Stimulated activated CD4-positive, alpha-beta T cell treated with anti-CD3 and anti-CD28 coated beads, TNF-alpha, amount 100 ng/mL, for 1 hour (primary cell): ENCODE measurements around the gene GABRR3.
A peak's percentile ranks its signal among the peaks of the same experiment; 100 is the strongest.

Source experiments
- DNase-seq, 3 donors: peaks; one replicate each; pipeline ENCODE4 v3.0.0-alpha.2; 2020; ENCODE audit warnings: low read depth in 3 of 3, low spot score in 1 of 3

Gene GABRR3

DNA sequence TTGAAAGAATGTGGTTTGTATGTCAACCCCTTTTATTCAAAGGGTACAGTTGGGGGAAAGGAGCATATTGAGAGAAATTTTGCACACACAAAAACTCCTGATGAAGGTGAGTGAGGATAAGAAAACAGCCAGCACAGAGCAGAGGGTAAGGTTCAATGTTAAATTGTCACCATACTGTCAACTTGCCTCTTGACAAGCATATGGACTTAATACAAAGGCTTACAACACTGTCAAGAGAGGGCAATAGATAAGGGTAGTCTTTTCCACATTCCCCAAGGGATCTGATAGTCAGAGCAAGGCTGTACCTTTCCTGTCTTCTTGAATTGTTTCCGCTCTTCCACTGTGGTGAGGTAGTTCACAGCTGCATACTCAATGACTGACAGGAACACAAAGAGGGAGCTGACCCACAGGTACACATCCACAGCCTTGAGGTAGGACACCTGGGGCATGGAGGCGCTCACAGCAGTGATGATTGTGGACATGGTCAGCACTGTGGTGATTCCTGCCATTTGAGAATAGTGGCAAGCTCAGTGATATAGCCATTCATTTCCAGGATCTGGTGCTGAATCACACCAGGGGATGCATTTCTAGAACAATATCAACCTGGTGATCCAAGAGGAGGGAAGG lies 42.5 kb downstream of the GABRR3 start:
- no peak for DNase-seq

DNA sequence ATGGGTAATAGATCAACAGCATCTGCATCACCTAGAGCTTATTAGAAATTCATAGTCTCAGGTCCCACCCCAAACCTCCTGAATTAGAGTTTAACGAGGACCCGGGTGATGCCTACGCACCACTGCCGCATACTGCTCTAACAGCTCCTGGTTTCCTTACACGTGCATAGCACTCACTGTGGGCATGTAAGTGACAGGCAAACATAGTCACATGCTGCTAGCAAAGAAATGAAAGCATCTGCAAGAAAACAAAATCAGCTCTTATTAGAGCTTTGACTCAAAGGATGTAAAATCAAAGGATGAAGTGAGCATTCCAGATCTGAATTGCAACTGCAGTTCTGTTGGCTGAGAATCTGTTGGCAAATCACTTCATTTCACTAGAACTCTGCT lies 43.8 kb downstream of the GABRR3 start:
- DNase-seq = no peak

DNA sequence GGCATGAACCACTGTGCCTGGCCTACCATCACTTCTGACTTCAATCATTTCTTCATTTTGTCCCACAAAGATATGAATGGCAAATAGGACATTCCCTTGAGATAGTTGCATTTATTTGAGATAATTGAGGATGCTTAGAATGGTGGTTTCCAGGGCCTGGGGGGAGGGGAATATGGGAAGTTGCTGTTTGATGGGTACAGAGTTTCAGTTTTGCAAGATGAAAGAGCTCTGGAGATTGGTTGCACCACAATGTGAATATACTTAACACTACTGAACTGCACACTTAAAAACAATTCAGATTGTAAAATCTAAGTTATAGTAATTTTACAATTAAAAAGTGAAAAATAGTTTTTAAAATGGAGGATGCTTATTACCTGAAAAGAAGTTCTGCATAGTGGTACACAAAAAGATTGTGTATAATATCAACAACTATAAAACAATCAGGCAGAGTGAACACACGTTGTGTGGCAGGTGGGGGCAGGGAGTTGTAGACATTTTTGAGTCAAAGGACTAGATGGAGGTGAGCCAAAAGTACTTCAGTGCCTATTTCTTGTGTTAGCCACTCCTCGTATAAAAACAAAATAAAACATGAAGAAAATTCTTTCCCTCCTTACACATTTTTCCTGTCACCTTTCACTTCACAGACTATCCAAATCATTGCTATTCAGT lies 44.4 kb downstream of the GABRR3 start:
- DNase-seq = no peak

DNA sequence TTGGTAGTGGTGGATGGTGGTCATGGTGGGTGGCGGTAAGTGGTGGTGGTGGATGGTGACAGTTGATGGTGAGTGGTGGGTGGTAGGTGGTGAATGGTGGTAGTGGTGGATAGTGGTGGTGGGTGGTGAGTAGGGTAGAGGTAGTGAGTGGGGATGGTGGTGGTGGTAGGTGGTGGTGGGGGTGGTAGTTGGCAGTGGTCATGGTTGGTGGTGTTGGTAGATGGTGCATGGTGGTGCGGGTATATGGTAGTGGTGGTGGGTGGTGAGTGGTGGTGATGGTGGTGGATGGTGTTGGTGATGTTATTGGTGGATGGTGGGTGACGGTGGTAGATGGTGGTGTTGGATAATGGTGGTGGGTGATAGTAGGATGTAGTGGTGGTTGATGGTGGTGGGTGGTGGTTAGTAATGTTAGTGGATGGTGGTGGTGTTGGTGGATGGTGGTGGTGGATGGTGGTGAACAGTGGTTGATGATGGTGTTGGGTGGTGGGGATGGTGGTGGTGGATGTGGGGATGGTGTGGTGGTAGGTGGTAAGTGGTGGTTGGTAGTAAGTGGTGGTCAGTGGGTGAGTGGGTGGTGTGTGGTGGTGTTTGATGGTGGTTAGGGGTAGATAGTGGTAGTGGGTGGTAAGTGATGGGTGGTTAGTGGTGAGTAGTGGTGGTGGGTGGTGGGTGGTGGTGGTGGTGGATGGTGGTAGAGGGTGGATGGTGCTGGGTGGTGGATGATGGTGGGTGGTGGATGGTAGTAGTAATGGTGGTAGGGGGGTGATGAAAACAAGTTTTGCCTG lies 46.1 kb downstream of the GABRR3 start:
- DNase-seq = no peak

DNA sequence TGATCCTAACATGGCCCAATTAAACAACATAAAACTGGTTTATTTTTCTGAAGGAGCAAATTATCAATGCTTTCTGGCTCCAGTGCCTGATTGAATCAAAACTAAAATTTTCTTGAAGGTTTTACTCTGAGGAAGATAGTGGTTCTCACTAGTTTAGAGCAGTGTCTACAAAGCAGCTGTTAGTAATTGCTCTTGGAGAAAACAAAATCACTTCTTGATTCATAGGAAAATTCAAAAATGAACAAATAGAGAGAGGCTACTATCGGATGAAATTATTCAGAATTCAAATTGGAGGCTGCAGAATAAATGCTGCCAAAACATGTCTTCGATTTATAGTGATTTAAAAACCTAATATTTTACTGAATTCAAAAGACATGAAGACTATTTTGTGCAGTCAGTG lies 47.8 kb downstream of the GABRR3 start:
- no peak for DNase-seq

DNA sequence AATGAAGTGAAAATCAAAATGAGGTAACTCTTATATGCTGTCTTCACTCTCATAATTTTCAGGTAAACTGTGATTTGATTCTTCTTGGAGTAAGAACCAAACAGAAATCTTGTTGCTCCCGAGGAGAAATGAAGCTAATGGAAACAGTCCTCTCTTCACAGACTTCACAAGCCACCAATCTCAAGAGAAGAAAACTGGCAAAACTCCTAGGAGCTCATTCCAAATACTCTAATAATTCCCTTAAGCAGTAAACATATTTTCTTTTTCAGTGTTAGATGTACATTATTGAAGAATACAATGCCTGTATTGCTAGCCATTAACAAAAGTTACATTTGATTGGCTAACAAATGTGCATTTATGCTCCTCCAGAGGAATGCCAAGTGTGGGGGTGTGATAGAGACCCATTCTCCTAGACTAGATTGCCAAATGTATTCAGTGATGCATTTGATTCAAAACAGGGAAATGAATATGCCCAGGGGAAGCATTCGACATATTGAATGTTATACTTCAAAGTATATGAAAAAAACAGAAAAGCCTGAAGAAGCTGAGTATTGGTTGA lies 51.1 kb downstream of the GABRR3 start:
- no peak for DNase-seq

DNA sequence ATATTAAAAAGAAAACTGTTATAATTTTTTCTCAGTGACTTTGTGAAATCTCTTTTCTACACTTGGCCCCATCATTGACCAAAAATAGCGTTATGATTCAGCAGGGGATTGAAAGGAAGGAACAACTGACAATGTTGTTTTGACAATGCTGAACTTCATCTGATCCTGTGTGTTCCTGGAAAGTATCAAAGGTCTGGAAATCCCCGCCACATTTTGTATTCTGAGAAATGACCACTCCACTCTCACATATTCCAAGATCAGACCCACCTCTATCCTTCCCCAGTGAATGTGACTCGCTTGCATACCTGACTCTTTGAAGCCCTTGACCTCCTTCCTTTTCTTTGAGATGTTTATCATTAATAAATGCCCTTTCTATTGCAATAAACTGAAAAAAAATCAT lies 53.2 kb downstream of the GABRR3 start:
- no peak for DNase-seq

DNA sequence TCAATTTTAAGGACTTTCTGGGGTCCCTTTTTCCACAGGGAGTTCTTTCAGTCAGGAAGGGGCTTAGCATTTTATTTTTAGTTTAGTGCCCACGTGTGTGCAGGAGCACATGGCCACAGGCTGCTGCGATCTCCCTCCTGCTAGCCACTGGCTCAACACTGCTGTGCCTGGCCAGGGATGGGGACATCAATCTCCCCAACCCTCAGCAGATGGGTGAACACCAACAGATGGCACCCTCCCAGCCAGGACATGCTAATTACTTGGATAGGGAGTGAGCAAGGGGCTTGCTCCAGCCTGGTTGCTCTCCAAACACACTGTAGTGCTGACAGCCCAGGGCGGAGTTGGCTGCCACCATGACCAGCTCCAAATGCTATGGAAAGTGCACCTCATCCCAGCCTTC lies 55.5 kb downstream of the GABRR3 start:
- DNase-seq = no peak

DNA sequence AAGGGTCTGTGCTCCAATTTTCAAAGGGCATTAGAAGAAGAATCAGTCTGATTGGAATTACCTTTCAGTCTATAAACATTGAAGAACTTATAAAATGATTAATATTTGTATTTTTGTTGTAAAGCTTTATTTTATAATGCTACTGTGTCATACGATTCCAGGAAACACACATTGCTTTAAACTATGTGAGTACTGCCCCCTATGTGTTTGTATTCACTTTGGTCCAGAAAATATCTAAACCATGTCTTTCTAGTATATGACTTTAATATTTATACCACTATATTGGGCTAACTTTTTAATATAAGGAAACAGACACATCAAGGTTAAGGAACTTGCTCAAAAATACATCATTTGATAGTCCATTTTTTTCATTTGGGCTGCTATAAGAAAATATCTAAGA lies 59.6 kb downstream of the GABRR3 start:
- DNase-seq = no peak

DNA sequence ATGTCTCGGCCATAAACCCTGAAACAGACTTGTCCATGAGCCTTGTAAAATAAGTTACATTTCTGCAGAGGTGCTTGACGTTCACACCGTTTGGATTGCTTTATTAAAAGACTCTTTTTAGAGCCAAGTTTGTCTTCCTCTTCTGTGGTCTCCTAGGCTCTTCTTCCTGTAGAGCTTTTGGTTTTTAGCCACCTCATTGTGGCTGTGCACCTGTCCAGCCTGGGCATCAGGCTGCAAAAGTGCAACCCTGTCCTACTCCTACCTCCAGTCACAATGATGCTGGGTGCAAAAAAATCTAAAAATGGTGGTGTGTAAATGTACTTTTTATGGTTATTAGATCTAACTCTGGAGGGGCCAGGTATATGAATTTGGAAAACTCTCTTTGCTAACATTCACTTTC lies 60.1 kb downstream of the GABRR3 start:
- DNase-seq = no peak

DNA sequence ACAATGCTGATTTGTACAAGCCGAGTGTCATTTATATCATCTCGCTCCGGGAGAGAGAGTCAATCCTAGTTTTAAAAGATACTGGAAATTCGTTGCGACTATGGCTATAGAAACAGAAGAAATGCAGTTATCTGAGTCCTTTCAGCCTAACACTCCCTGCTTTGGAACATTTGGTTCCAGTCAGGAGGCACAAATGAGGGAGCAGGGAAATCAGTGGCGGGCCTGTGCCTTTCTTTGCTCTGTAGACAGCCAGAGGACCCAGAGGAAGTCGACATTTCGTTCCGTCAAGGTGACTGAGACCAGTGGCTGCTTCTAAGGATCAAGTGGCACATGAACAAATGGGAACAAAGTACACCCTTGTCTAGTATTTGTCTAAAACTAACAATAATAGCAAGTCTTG lies 62.1 kb downstream of the GABRR3 start:
- DNase-seq = no peak

DNA sequence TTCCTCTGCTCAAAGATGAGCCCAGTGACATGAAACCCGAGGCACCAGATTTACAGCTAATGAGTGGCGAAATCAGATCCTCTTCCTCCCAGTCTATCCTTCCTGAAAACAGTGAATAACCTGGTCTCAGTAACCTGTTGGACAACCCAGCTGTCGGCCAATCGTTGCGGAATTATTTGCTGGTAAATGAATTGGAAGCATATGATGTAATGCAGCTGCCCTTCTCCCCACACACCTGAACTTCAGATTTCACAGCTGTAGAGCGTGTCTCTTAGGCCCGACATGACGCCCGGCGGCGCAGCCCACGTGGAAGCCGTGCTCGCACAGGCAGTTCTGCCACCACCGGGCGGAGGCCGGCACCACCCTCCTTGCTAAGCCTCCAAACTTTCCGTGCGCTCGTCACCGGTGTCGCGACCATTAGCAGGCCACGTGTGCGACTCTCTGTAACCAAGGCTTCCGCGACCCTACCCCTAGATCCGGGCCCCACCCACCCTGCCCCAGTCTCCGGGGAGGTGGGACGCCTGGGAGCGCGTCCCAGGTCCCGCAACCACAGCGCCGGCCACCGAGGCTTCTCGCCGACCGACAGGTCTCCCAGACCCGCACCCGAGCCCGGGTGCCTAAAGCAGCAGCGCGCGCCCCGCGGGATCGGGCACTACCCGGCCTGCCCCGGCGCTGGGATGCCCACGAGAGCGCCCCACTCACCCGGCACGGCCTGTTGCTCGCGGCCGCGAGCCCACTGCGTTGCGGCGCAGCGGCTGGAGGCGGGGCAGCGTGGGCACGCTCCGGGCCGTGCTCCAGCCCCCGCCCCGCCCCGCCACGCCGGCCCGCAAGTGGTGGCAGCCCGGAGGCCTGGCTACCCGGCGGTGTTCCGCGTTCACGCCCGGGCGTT lies 63.2 kb downstream of the GABRR3 start, which contains the start of gene RIOX2:
TSS of gene RIOX2 (minus strand) at position 753 of the 889 bp plus-strand sequence. CDS start 4,838 bp downstream, outside the sequence.
- peak; percentile 35 to 61 (median 56) for DNase-seq

DNA sequence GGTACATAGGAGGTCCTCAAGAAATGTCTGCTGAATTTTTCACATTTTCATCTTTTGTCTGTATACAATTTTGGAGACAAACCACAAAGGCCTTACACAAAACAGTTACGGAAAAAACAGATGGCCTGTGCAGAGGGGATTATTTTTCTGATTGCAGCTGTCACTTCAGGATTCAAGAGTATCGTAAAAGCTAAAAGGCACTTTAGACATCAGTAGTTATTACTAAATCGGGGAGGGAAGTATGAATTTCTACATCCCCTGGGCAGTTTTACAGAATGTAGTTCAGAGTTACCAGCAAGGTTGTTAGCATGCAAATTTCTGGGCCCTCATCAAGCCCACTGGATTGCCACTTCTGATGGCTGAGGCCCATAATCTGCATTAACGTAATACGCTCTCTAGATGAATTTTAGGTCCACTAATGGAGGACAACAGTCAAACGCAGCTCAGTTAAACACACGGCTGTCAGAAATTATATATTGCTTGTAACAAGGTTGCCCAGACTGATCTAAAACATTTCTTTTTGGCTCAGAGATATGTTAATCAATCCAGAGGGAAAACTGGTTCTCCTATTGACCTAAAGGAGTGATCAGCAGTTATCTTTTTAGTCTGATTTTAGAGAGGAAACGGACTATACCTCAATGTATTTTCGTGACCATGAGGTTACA lies 64.0 kb downstream of the GABRR3 start:
- DNase-seq = no peak

DNA sequence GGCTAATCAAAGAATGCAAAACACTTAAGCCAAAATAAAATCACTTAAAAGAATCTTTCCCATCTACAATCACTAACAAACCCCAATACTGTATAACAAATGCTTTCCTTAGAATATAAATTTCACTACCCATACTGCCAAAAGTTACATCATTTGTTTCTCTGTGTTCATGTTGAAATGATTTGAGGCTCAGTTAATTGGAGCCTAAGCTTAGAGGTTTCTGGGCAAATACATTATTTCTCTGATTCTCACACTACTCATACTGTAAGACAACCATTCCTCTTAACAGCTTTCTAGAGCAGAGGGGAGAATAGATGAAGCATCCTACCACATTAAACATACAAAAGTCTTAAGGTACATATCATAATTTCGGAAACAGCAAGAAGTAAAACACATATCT lies 65.0 kb downstream of the GABRR3 start:
- no peak for DNase-seq

DNA sequence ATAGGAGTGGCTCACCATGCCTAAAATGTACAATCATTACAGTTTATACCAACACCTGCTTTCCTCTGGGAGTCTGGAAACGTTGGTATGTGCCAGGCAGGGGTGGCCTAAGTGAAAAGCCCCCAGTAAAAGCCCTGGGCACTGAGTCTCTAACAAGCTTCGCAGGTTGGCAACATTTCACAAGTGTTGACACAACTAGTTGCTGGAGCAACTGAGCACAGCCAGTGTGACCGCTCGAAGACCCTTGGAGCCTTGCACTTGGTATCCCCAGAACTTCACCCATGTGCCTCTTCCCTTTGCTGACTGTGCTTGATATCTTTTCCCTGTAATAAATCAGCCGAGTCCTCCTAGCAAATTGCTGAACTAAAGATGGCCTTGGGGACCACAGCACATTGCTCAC lies 65.6 kb downstream of the GABRR3 start:
- no peak for DNase-seq

DNA sequence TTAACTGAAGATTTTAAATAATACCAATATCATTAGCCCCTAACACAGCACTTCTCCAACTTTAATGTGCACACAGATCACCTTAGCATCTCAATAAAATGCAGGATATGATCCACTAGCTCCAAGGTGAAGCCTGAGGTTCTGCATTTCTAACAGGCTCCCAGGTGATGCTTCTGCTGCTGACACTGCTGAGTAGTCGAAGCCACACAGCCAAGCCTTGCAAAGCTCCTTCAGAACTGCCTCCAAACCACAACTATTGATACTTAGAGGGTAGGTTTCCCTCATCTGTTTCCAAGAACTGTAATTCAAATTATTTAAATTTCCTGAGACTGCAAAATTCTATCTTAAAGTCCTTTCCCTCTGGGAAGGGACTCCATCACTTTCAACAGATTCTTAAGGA lies 66.7 kb downstream of the GABRR3 start:
- no peak for DNase-seq

DNA sequence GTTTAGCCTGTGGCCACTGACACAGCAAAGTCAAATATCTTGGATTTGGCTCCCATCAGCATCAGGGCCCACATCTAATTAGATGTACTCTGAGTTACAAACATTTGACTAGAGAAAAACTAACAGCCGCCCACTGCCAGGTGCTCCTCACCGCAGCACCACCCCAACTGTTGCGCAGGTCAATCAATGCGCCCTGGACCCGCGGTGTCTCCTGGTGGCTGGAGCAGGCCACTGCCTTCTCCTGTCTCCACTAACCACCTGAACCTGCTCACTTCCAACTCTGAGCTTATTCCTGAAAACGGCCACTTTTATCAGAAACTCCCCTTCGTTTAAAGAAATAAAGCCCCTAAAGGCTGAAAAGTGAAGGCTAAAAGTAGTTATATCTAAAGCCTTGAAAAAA lies 67.1 kb downstream of the GABRR3 start:
- no peak for DNase-seq

DNA sequence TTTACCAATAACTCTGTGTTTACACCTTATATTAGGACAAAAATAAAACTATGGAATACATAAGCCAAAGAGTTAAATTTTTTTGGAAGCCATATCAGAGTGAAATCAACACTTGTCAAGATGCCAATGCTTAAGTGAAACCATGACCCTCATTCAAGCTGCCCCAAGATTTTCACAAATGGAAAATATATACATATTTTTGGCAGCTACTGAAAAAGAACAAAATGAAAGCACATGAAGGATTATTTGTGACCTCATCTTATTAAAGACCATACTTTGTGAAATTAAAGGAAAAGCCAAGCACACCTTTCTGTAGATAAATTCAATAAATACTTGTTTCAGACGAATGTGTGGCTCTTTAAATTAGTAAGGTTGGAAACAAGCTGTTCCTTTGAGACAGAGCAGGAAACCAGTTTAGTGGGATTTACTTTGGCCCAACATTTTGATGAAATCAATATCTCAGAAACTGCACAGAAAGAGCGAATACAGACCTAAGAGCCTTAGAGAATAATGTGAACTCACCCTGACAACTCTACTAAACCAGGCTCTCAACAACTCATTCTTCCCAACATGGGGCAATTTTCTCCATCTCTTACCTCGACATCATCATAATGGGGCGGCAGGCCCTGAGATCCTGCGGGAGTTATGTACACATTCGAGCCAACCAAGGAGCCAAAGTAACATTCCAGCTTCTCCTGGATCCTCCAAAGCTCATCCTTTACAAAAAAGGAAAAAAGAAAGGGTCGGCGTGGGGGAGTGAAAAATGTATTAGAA lies 73.9 kb downstream of the GABRR3 start:
- no peak for DNase-seq

DNA sequence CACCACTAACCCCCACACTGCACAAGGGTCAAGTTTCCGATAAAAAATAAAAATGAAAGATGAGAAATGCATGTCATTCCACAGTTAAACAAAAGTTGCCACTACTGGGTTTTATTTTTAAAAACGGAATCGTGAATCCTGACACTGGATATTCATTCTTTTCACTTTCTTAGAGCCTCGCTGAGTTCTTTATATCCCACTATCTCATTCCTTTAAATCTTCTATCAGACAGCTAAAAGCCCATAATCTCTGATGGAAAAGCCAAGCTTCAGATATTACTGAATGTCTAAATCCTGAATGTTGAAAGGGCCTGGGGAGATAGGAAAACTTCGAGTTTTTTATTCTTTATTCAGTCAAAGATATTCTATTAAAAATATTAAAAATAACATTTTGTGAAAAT lies 74.6 kb downstream of the GABRR3 start:
- DNase-seq = no peak

DNA sequence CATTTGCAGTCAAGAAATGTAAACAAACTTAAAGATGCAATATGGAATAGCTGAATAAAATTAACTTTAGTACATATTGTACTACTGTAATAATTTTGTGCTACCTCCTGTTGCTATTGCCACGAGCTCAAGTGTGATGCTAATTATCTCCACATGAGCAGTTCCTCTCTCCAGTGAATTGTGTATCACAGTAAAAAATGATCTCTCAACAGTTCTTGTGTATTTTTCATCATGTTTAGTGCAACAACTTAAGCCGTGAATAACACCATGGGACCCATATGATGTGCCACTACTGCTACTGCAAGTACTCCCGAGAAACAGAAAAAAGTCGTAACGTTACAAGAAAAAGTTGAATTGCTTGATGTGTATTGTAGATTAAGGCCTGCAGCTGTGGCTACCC lies 75.2 kb downstream of the GABRR3 start:
- no peak for DNase-seq
